Putamen (tissue), 1 donor: ENCODE measurements around the gene MRPL16.

Experiments
- DNase-seq: peaks from one replicate; pipeline ENCODE4 v3.0.0-alpha.2; 2016; ENCODE audit warnings: low spot score

MRPL16 gene

GRCh38 chr11:59771605-59772004 lies 39.0 kb downstream of the MRPL16 start:
- no peak for DNase-seq

- no peak for DNase-seq
Observed at GRCh38 chr11:59770869-59771268, 39.7 kb downstream of the MRPL16 start.

GRCh38 chr11:59770319-59770718 lies 40.3 kb downstream of the MRPL16 start:
- DNase-seq, result no peak

GRCh38 chr11:59769828-59770227 lies 40.8 kb downstream of the MRPL16 start:
- no peak for DNase-seq

GRCh38 chr11:59769111-59769510 lies 41.5 kb downstream of the MRPL16 start:
- DNase-seq, result no peak

- DNase-seq, result no peak
Observed at GRCh38 chr11:59767225-59767611, 43.4 kb downstream of the MRPL16 start.

- DNase-seq, result no peak
Observed at GRCh38 chr11:59766542-59767224, 43.9 kb downstream of the MRPL16 start.

- no peak for DNase-seq
Observed at GRCh38 chr11:59765068-59765735, 45.4 kb downstream of the MRPL16 start.

GRCh38 chr11:59761993-59762392 lies 48.6 kb downstream of the MRPL16 start:
- no peak for DNase-seq

- no peak for DNase-seq
Observed at GRCh38 chr11:59760771-59761170, 49.8 kb downstream of the MRPL16 start.

- DNase-seq, result no peak
Observed at GRCh38 chr11:59759900-59760299, 50.7 kb downstream of the MRPL16 start.

- DNase-seq, result no peak
Observed at GRCh38 chr11:59758401-59759037, 52.1 kb downstream of the MRPL16 start.

GRCh38 chr11:59756845-59757244 lies 53.7 kb downstream of the MRPL16 start:
- DNase-seq, result no peak

GRCh38 chr11:59756558-59756840 lies 54.1 kb downstream of the MRPL16 start:
- no peak for DNase-seq
